Urothelium cell line (cell line): ENCODE measurements around the gene TUBA4B.

Experiments used
- DNase-seq: peaks from one replicate; pipeline ENCODE4 v3.0.0; 2011; ENCODE audit warnings: low spot score, mixed read lengths
- FAIRE-seq: peaks from 2 replicates; lab custom pipeline; 2011; peaks lifted over from hg19 to GRCh38; lab: Jason Lieb, UNC

TUBA4B gene

GRCh38 chr2:219252900-219253752 lies at the start of gene TUBA4B:
TSS of gene TUBA4B (plus strand) at chr2:219253243. CDS start at chr2:219253408, 165 bp downstream.
- DNase-seq (no peak), FAIRE-seq (no peak)

GRCh38 chr2:219204425-219205164 lies 48.4 kb upstream of the TUBA4B start:
- FAIRE-seq, result no peak

GRCh38 chr2:219205165-219205538 lies 47.9 kb upstream of the TUBA4B start:
- no peak for FAIRE-seq
- DNase-seq, result no peak

More at GRCh38 chr2:219204425-219205164, 48.4 kb upstream of the TUBA4B start:
- no peak for DNase-seq

- DNase-seq (no peak), FAIRE-seq (no peak)
Measured at GRCh38 chr2:219205981-219206327, 47.1 kb upstream of the TUBA4B start.

- peak; percentile 76 for FAIRE-seq
- DNase-seq, result peak; percentile 99
Measured at GRCh38 chr2:219206328-219207133, 46.5 kb upstream of the TUBA4B start, which contains the start of gene ZFAND2B. TSS of gene ZFAND2B (plus strand) at chr2:219206782. CDS start at chr2:219206988, 206 bp downstream.

GRCh38 chr2:219207134-219207883 lies 45.7 kb upstream of the TUBA4B start:
- DNase-seq (no peak), FAIRE-seq (no peak)

GRCh38 chr2:219207884-219208740 lies 44.9 kb upstream of the TUBA4B start:
- FAIRE-seq (no peak), DNase-seq (no peak)

- DNase-seq (no peak), FAIRE-seq (no peak)
Measured at GRCh38 chr2:219209236-219210195, 43.5 kb upstream of the TUBA4B start.

GRCh38 chr2:219210196-219210885 lies 42.7 kb upstream of the TUBA4B start:
- DNase-seq (no peak), FAIRE-seq (no peak)

GRCh38 chr2:219210886-219211362 lies 42.1 kb upstream of the TUBA4B start:
- FAIRE-seq (no peak), DNase-seq (no peak)

GRCh38 chr2:219213026-219213415 lies 40.0 kb upstream of the TUBA4B start:
- FAIRE-seq (no peak), DNase-seq (no peak)

- no peak for DNase-seq
Measured at GRCh38 chr2:219213486-219214071, 39.5 kb upstream of the TUBA4B start.

GRCh38 chr2:219214141-219214540 lies 38.9 kb upstream of the TUBA4B start:
- DNase-seq (no peak), FAIRE-seq (no peak)

More at GRCh38 chr2:219213486-219214071, 39.5 kb upstream of the TUBA4B start:
- no peak for FAIRE-seq

- no peak for FAIRE-seq
- DNase-seq, result no peak
Measured at GRCh38 chr2:219214786-219215185, 38.3 kb upstream of the TUBA4B start.

GRCh38 chr2:219215871-219216534 lies 37.0 kb upstream of the TUBA4B start:
- DNase-seq, result no peak
- FAIRE-seq, result no peak

- no peak for FAIRE-seq
- DNase-seq, result no peak
Measured at GRCh38 chr2:219216535-219216915, 36.5 kb upstream of the TUBA4B start.
